ENCODE measurements around the gene LMX1B.

LMX1B gene

GRCh38 chr9:126661521-126662251 is 48.0 kb downstream of the LMX1B start:
- FAIRE-seq: no peak

- no peak for FAIRE-seq
Observed at GRCh38 chr9:126663661-126664072, 49.9 kb downstream of the LMX1B start.

- no peak for FAIRE-seq
Observed at GRCh38 chr9:126664900-126665643, 51.3 kb downstream of the LMX1B start.

- no peak for FAIRE-seq
Observed at GRCh38 chr9:126665644-126666035, 51.9 kb downstream of the LMX1B start.

- no peak for FAIRE-seq
Observed at GRCh38 chr9:126666155-126666803, 52.6 kb downstream of the LMX1B start.

- FAIRE-seq: no peak
Observed at GRCh38 chr9:126667190-126668055, 53.7 kb downstream of the LMX1B start.

GRCh38 chr9:126668058-126668457 is 54.3 kb downstream of the LMX1B start:
- FAIRE-seq: no peak

- no peak for FAIRE-seq
Observed at GRCh38 chr9:126669108-126669507, 55.4 kb downstream of the LMX1B start.

GRCh38 chr9:126670270-126670669 is 56.5 kb downstream of the LMX1B start:
- no peak for FAIRE-seq

- FAIRE-seq: no peak
Observed at GRCh38 chr9:126671381-126671831, 57.7 kb downstream of the LMX1B start.

GRCh38 chr9:126671983-126672382 is 58.3 kb downstream of the LMX1B start:
- FAIRE-seq: no peak

GRCh38 chr9:126672634-126673284 is 59.0 kb downstream of the LMX1B start:
- no peak for FAIRE-seq

GRCh38 chr9:126673689-126674364 is 60.1 kb downstream of the LMX1B start:
- FAIRE-seq: no peak

- no peak for FAIRE-seq
Observed at GRCh38 chr9:126674365-126675146, 60.8 kb downstream of the LMX1B start.

GRCh38 chr9:126675147-126675467 is 61.4 kb downstream of the LMX1B start:
- FAIRE-seq: no peak

GRCh38 chr9:126676102-126676684 is 62.5 kb downstream of the LMX1B start:
- FAIRE-seq: no peak

GRCh38 chr9:126676685-126677143 is 63.0 kb downstream of the LMX1B start:
- no peak for FAIRE-seq

- FAIRE-seq: no peak
Observed at GRCh38 chr9:126677188-126678084, 63.7 kb downstream of the LMX1B start.

- FAIRE-seq: no peak
Observed at GRCh38 chr9:126678989-126679388, 65.3 kb downstream of the LMX1B start.
